GOT3 (cell line): Measurements from ENCODE around the gene HOXD13.
A peak's percentile ranks its signal among the peaks of the same experiment; 100 is the strongest.

ENCODE experiments used
- DNase-seq: peaks from one replicate; lab custom pipeline; 2025; ENCODE audit warnings: mixed read lengths; lab: John Stamatoyannopoulos, UW

Gene HOXD13

DNA sequence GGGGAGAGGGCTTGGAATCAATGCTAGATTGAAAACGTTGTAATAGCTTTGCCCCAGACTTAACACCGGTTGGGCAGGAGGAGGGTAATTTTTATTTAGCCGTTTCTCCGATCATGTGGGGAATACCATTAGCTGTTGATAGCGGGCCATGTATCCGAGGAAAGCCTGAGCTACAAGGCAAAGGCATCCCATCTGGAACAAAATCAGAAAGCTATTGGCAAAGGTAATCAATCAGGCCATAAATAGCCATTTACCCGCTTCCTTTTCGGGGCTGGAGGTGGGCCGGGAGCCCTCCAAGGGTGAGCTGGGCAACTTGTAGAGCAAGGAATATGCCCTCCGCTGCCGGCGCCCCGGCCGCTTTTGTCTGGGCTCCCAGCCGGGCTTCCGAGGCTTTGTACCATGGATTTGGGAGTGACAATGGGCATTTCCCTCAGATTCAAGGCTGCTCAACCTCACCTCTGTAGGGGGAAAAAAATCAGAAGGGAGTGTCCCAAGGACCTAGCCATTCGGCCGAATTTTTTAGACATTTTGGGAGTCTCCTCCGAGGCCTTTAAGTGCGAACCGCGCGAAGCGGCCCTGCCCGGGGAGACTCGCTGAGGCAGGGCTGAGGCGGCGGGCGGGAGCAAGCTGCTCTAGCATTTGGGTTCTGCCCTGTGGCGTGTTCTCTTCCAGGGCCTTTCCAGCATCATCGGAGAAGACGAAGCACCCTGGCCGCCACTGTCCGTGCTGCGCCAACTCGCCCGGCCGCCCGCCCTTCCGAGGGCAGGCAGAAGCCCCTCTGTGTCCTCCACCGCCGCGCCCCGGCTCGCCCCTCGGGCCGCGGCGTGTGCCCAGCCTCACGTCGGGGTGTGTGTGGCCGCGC, 28.9 kb downstream of the HOXD13 start:
- DNase-seq, result no peak

DNA sequence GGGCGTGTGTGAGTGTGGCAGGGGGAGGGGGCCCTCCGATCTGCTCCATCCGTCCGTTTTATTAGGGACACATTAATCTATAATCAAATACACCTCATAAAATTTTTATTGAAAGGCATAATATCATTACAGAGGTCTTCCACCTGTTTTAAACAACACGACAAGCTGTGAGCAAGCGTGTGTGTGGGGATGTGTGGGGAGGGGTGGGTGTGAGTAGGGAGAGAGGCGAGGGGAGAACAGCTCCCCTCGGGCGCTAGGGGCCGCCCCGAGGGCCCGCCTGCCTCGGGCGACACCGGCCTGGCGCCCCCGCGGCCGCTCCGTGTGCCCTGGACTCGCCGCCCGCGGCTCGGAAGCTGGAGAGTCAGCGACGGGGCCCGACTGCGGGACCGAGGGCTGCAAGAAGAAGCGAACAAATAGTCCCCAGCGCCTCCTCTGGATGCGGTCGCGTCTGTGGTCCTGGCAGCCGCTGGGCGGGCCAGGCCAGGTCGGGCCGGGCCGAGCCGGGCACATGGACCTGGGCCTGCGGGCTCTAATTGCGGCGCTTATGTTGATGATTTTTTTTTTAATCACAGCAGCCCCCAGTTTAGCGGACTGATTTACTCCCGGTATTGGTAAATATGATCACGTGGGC, 29.6 kb downstream of the HOXD13 start:
- DNase-seq, result no peak

DNA sequence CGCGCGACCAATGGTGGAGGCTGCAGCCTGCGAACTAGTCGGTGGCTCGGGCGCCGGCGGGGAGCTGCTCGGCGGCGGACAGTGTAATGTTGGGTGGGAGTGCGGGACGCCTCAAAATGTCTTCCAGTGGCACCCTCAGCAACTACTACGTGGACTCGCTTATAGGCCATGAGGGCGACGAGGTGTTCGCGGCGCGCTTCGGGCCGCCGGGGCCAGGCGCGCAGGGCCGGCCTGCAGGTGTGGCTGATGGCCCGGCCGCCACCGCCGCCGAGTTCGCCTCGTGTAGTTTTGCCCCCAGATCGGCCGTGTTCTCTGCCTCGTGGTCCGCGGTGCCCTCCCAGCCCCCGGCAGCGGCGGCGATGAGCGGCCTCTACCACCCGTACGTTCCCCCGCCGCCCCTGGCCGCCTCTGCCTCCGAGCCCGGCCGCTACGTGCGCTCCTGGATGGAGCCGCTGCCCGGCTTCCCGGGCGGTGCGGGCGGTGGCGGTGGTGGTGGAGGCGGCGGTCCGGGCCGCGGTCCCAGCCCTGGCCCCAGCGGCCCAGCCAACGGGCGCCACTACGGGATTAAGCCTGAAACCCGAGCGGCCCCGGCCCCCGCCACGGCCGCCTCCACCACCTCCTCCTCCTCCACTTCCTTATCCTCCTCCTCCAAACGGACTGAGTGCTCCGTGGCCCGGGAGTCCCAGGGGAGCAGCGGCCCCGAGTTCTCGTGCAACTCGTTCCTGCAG, 30.3 kb downstream of the HOXD13 start, which contains the start of gene HOXD9:
Gene HOXD9 (plus strand): TSS at position 37 of the 728 bp plus-strand sequence. CDS start 50 bp downstream, at position 87.
- no peak for DNase-seq

DNA sequence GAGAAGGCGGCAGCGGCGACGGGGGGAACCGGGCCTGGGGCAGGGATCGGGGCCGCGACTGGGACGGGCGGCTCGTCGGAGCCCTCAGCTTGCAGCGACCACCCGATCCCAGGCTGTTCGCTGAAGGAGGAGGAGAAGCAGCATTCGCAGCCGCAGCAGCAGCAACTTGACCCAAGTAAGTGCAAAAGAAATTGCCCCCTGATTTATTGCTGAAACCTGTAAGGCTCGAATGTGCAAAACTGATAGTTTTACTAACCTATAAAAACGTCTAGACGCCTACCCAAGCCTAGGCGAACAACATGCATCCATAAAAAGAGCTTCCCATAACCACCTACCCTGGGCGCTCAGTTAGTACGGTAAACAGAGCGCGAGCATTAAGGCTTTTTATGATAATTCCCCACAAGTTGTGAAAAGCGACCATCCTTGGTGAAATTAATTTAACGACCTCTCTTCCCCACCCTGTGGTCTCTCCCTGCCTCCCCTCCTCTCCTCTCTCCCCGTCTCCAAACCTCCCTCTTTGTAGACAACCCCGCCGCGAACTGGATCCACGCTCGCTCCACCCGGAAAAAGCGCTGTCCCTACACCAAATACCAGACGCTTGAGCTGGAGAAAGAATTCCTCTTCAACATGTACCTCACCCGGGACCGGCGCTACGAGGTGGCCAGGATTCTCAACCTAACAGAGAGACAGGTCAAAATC, 31.0 kb downstream of the HOXD13 start:
- DNase-seq, result no peak

DNA sequence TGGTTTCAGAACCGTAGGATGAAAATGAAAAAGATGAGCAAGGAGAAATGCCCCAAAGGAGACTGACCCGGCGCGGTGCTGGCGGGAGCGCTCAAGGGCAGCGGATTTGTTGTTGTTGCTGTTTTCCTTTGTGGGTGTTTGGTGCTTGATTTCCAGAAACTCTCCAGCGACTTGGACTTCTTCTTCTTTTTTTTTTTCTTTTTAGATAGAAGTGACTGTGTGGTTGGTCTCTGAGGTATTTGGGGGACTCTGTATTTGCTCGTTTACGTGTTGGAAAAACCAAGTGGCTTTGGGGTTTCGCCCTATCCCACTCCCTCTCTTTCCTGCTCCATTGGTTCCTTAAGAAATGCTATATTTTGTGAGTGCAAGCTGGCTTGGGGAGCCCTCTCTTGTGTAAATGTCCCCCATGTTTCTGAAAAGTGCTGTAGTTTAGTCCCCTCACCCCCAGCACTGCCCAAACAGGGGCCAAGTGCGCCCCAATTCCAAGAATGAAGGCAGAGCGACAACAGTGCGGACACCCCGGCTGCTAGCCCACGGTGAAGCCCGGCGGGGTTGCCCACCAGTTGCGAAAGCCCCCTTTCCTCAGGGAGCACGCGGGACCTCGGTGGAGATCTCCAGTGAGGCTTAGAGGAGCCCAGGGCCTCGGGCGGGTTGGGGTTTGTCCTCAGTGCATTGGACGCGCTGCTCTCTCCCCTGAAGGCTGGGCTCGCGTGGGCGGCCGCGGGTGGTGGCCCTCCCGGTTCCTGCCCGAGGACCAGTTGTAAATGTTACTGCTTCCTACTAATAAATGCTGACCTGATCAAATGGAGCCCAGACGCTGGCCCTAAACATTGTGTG, 31.8 kb downstream of the HOXD13 start:
- no peak for DNase-seq

DNA sequence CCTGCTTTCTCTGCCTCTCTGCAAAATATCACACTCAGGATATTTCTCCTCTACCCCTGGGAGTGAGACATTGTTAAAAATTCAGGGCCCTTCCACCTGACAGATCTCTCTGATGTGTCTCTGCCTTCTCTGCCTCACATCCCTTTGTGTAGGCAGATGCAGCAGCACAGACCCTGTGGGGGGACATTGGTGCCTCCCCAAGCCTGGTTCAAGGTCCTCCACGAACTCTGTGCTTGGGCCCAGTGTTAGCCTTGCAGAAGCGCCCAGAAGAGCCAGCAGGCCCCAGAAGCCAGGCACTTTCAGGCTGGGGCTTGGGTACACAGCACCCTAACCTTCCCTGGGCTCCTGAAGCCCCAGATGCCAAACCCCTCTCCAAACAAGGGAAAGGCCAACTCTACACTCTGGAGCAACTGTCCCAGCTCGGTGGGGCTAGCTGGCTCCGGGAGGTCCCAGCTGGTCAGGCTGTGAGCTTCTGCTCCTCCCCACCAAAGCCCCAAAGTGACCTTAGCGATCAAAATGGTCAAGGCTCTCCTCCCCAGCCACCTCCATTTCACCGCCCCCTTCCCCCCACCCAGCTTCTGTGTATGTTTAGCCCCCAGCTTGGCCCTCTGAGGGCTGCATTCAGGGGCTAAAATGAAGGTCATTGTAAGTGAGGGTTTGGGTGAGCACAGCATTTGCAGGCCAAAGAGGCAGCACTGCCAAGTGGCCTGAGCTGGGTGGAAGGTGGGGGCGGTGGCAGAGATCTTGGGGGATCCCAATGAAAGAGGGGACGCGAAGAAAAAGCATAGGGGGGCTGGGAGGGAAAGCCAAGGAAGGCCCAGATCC, 32.6 kb downstream of the HOXD13 start:
- no peak for DNase-seq

DNA sequence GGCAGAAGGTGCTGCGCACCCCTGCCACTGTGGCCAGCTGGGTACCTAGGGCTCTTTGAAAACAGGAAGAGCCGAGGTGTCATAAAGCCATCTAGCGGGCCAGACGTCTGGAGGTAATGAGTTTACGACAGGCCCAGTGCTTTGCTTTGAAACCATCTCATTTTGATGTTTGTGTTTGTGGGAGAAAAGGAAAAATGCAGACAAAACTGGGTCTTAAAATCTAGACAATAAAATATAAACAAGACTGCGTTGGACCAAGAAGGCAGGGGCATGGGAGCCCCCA, 33.2 kb downstream of the HOXD13 start:
- DNase-seq, result no peak

DNA sequence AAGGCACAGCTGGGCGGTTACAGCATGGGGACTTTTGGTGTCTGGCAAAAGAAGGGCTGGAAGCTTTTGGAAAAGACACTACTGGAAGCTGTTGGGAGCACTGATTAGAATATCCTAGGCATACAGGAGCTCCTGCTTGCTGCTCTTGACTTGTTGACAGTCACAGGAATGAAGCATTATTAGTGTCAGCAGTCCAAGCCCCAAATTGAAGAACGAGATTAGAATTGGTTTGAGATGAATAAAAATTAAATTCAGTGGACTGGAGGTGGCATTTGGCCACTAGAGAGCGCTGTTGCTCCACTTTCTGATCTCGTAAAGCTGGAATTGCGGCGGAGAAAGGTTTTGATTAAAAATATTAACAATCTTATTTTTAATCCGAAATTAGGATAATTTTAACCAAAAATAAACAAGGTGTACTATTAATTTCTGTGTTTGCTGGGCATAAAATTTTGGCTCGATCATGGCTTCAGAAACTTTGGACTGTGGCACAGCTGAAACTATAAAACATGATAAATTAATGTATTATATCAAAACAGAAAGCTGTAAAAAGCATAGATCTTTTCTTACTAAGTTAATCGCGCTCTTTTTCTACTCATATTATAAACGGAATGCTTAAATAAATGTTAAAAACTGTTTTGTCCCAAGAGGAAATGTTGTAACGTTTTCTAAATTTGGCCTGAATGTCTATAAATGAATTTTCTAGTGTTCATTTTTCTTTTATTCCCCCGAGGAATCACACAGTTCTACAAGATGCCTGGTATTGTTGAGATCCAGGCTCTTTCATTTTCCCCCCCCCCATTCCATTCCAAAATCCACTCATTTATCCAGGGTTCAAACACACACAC, 34.6 kb downstream of the HOXD13 start:
- no peak for DNase-seq

DNA sequence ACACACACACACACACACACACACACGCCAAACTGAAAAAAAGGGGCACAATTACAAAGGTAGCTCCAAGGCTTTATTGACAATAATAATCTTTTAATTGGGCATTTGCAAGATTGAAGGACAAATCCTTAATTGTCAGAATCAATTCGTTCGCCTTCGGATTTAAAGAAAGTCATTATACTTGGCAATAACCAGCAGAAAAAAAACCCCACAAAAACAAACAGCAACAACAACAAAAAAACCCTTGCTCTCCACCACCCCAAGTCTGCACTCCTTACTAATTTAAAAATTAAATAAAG, 35.2 kb downstream of the HOXD13 start:
- DNase-seq, result no peak

DNA sequence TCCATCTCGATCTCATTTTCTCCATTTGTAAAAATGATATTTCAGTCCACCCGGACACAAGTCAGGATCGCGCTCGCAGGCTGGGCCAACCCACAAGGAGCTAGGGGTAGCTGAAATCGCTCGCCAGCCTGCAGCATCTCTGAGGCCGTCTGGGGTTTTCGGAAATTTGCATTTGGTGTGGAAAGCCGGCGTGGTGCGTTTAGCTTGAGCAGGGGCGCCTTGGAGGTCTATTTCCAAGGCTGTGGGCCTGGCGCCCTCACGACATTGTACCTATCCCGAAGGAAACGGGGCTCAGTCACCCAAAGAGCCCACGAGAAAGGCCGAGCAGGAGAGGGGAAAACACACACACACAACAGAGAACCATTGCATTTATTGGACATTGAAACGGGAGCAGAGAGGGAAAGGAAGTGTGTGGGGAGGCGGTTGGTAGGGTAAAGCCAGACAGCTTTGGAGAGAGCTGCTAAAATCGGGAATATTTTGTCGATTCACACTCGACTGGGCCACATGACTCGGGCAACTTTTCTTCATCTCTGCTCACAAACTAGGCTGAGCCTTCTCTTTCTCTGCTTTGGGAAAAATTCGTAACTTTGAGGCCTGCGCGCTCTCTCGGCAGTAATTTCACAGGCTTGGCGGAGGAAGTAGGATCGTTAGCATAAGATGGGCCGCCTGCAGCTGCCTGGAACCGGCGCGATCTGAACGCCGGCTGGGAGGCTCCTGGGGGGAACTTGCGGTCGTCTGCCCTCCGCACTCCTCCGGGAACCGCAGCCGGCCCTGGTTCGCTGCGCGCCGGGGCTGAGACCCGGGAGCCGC, 35.9 kb downstream of the HOXD13 start:
- no peak for DNase-seq

DNA sequence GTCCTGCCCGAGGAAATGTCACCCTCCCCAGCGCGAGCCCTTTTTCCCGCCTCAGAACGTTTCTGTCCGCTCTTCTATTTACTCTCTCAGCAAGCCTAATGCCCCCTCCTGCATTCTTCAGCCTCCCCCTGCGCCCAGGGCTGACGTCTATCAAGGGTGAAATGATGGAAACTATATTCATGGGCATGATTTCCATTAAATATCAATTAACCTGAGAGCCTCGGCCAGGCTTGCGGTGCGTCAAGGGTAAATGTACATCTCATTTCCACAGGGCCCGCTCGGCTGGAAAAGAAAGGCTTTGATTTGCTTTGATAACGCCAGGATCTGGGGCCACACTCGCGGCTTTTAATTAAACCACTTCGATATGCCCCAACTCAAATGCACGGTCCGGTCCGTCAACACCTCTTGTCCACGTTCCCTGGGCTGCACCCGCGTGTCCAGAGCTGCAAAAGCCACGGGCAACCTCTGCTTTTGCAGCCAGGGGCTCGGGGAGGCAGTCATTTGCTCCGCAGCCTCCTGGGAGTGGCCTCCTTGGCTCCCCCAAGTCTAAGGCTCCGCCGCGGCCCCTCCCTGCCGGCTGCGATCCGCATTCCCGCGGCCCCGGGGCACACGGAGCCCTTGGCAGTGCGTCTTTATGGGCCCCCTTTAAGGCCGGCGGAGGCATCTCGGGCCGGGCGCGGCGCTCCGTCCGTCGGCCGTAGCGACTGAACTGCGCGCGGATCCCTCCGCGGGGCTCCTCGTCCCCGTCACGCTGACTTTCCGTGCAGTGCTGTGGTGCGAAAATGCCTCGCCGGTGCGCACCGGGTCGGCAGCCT, 36.7 kb downstream of the HOXD13 start, which contains the start of gene HOXD8:
Gene HOXD8 (plus strand): TSS at position 724 of the 815 bp plus-strand sequence. CDS start 662 bp downstream, outside the sequence.
- DNase-seq, result peak; percentile 56

DNA sequence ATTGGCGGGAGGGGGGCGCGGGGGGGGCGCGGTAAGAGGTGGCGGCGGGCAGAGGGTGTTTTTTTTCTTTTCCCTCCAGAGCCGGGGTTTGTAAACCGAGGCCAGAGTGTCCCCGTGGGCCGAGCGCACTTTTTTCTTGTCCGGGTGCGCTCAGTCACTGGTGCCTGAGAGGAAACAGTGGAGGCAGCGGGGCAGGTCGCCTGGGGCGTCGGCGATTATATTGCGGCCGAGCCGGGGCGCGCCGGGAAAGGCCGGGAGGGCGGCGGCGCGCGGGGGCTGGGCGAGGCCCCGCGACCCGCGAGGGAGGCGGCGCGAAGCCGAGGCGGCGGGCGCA, 37.3 kb downstream of the HOXD13 start:
- no peak for DNase-seq

DNA sequence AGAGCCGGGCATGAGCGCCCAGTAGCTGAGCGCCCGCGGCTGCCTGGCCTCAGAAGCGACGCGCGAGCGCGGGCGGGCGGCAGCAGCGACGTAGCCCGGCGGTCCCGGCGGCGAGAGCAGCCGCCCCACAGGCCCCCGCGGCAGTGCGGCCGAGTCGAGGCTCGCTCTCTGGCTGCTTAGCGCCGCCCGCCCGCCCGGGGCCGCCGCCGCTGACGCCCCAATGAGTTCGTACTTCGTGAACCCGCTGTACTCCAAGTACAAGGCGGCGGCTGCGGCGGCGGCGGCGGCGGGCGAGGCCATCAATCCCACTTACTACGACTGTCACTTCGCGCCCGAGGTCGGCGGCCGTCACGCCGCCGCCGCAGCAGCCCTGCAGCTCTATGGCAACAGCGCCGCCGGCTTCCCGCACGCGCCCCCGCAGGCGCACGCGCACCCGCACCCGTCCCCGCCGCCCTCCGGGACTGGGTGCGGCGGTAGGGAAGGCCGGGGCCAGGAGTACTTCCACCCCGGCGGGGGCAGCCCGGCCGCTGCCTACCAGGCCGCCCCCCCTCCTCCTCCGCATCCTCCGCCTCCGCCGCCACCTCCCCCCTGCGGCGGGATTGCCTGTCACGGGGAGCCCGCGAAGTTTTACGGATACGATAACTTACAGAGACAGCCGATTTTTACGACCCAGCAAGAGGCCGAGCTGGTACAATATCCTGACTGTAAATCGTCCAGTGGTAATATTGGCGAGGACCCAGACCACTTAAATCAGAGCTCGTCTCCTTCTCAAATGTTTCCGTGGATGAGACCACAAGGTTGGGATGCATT, 37.8 kb downstream of the HOXD13 start:
- no peak for DNase-seq

DNA sequence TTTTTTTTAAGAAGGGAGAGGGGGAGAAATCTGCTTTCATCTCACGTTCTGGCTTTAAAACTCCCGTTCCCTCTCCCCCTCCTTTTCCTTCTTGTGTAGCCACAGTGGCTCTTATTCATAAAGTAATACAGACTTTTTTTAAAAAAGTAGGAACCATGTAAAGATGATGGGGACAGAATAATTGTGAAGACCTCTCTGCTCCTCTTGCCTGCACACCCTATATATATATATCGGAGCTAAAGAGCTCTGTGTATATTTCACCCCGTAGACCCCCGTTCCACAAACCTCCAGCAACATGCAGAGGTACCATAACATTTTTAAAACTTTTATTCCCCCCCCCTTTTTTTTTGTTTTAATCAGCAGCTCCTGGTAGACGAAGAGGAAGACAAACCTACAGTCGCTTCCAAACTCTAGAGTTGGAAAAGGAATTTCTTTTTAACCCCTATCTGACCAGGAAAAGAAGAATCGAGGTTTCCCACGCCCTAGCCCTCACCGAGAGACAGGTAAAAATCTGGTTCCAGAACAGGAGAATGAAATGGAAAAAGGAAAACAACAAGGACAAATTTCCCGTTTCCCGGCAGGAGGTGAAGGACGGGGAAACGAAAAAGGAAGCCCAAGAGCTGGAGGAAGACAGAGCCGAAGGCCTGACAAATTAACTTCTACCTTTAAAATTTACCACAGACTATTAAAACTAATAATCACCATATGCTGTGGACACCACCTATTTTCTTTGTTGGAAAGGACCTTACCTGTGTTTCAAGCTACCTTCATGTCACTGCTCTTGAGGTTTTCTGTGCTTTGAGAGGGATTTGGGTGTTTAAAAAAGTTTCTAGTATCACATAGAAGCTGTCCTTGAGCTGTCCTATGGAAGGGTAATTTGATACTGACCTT, 38.7 kb downstream of the HOXD13 start:
- DNase-seq, result no peak

DNA sequence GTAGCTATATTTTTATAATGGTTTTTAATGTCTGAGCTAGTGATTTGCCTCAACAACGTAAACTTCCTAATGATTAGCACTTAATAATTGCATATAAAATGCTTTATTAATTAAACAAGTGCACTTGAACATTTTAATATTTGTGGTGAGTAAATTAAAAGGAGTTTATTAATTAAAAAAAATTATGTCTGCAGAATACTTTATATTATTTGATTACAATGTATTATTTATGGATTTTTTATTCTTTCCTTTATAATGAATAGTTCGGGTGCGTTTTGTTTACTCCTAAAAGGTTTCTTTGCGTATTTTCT, 39.3 kb downstream of the HOXD13 start:
- DNase-seq, result no peak
